ENCODE data around the gene PRKCE. TPM values are rescaled to one million over a fixed set of nuclear protein-coding genes. Genes with fewer than 3 reads are reported as not detected.

PRKCE gene
- total and polyA plus RNA-seq, 11 donors: 4.1 to 22.3 (median 16.2) TPM

DNA sequence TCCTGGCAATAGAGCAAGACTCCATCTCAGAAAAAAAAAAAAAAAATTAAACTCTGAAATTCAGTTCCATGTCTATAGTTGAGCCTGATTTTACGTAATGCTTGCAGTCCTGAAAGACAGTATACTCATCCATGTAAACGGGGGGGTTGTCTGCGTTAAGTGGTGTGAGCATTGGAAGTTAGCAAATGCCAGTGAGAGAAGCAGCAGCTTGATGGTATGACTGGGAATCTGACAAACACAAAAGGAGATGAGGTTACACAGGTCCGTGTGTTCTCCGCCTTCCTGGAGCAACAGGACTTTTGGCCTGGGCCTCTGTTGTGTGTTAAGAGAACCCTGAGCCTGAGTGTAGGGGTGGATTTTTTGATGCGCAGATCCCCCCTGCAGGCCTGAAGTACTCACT lies 82.9 kb downstream of the PRKCE start:
- no peak for ATAC-seq
- H3K4me1 ChIP-seq: peaks cover 0 to 21% (median 2%) of the 10 kb centered on the region in 12 donors

DNA sequence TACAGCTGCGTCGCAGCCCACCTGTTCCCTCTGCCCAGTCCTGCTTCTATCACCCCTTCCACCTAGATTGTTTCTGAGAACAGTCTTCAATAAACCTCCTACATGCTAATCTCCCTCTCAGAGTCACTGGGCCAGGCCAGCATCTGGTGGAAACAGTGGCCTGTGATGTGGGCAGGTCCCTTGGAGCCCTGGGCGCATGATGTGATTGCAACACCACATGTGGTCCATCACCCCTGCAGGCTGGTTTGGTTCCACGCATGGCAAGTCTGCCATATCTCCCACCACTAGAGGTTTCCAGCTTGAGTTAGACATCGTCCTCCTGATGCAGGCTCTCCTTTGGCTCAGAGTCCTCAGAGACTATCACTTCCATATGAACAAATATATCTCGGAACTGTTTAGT lies 83.5 kb downstream of the PRKCE start:
- H3K27ac ChIP-seq: no peak overlapping the region
- peak in 1 of 5 donors; percentile 47 for DNase-seq
- WGBS, 4 donors: 79 to 96% (median 91%) methylated on average over 6 of the region's 6 CpGs
- peak in 2 of 4 donors; percentile 16 to 49 for ATAC-seq
- TF ChIP-seq POLR2A (IDR thresholded peaks at IDR 0.05): no peak
- TF ChIP-seq, protein P1, sequence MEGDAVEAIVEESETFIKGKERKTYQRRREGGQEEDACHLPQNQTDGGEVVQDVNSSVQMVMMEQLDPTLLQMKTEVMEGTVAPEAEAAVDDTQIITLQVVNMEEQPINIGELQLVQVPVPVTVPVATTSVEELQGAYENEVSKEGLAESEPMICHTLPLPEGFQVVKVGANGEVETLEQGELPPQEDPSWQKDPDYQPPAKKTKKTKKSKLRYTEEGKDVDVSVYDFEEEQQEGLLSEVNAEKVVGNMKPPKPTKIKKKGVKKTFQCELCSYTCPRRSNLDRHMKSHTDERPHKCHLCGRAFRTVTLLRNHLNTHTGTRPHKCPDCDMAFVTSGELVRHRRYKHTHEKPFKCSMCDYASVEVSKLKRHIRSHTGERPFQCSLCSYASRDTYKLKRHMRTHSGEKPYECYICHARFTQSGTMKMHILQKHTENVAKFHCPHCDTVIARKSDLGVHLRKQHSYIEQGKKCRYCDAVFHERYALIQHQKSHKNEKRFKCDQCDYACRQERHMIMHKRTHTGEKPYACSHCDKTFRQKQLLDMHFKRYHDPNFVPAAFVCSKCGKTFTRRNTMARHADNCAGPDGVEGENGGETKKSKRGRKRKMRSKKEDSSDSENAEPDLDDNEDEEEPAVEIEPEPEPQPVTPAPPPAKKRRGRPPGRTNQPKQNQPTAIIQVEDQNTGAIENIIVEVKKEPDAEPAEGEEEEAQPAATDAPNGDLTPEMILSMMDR (IDR thresholded peaks at IDR 0.05): no peak
- H3K9me3 ChIP-seq: no peaks in the 10 kb centered on the region
- no peaks in the 10 kb centered on the region for H3K27me3 ChIP-seq
- peaks cover 0 to 20% (median 2%) of the 10 kb centered on the region in 12 donors for H3K4me1 ChIP-seq
- H3K36me3 ChIP-seq: peaks cover 0 to 3% (median 0%) of the 10 kb centered on the region in 9 donors
- intact Hi-C loops (cut with DNase I): no loop called here
- no peak overlapping the region for H3K4me3 ChIP-seq

More for the DNA sequence above, 82.9 kb downstream of the PRKCE start:
- DNase-seq: no peak
- WGBS, 4 donors: 96 to 98% (median 97%) methylated on average over 6 of the region's 6 CpGs
- Histone ChIP-seq H3K36me3 (peaks cover 0 to 3% (median 0%) of the 10 kb centered on the region in 9 donors), H3K9me3 (no peaks in the 10 kb centered on the region), H3K27me3 (no peaks in the 10 kb centered on the region), H3K4me3 (no peak overlapping the region), H3K27ac (no peak overlapping the region)
- TF ChIP-seq, protein P1 (IDR thresholded peaks at IDR 0.05): no peak
- no peak for TF ChIP-seq POLR2A (IDR thresholded peaks at IDR 0.05)
- intact Hi-C loops (cut with DNase I): no loop called here

DNA sequence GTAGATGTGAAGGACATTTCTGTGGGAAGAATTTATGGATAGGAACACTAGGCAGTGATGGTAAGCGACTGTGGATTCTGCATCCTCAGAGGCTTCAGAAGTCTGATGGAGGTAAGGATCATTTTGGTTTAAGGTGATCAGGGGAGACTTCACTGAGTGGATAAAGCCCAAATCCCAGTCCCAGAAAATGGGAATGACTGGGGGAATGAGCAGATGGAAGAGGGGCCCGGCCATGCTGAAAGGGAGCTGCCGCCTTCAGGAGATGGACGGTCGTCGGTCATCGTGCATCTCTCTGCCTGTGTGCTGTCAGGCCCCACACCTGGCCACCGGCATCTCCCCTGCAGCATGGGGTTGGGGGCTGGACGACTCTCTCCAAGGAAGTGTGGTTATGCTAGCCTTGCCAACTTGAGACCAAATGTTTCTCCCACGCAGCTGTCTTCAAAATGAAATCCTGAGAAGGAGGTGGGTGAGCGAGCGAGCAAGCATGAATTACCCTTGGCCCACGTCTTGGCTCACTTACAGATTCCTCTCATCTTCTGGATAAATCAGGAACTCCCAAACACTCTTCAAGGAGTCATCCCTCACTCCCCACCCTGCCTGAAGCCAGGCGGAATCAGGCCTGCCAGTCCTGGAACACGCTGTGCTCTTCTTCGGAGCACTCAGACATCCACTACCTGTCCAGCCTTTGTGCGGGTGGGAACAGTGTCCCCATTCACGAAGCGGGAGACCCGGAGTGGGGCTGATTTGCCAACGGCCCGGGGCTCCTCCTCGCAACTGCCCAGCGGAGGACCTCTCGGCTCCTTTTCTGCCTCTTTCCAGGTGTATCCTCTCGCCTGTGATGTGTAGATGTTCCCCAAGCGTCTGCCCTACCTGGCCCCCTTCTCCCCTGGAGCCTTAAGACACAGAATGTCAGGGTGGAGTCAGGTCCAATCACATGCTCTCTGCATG lies 85.6 kb downstream of the PRKCE start:
- ATAC-seq: no peak
- no peak overlapping the region for H3K27ac ChIP-seq

More for the DNA sequence above, 85.6 kb downstream of the PRKCE start:
- peaks cover 0 to 3% (median 0%) of the 10 kb centered on the region in 9 donors for H3K36me3 ChIP-seq
- no peaks in the 10 kb centered on the region for H3K27me3 ChIP-seq
- no peak overlapping the region for H3K4me3 ChIP-seq
- H3K4me1 ChIP-seq: peaks cover 0 to 40% (median 8%) of the 10 kb centered on the region in 12 donors
- intact Hi-C loops (cut with DNase I): no loop called here
- no peaks in the 10 kb centered on the region for H3K9me3 ChIP-seq
- 94 to 96% (median 95%) methylated on average over 24 to 27 of the region's 27 CpGs for WGBS, 4 donors
- no peak for DNase-seq
- no peak for TF ChIP-seq POLR2A (IDR thresholded peaks at IDR 0.05)
- TF ChIP-seq, protein P1 (IDR thresholded peaks at IDR 0.05): no peak
